NCI-H82 treated with DMSO at 0.1 percent for 48 hours (cell line): ENCODE data around the gene DNM3.
A peak's percentile ranks its signal among the peaks of the same experiment; 100 is the strongest.
"Not testable (repeated sequence)": the region's sequence is repeated elsewhere in the genome, so short reads cannot be mapped to it uniquely, and the experiment has no call there.

ENCODE experiments used
- DNase-seq: peaks from one replicate; lab custom pipeline; 2025; ENCODE audit not compliant: unreplicated experiment; lab: John Stamatoyannopoulos, UW

The DNM3 gene

GRCh38 chr1:172307508-172307907 lies 466.2 kb downstream of the DNM3 start:
- not testable (repeated sequence) for DNase-seq

GRCh38 chr1:172308142-172308541 lies 466.8 kb downstream of the DNM3 start:
- DNase-seq, result no peak

- no peak for DNase-seq
These were observed 467.3 kb downstream of the DNM3 start for GRCh38 chr1:172308577-172308976.

GRCh38 chr1:172320733-172321132 lies 479.4 kb downstream of the DNM3 start:
- no peak for DNase-seq

- DNase-seq, result peak; percentile 45
These were observed 480.2 kb downstream of the DNM3 start for GRCh38 chr1:172321451-172321850.

GRCh38 chr1:172322219-172323061 lies 481.1 kb downstream of the DNM3 start:
- no peak for DNase-seq

GRCh38 chr1:172323686-172324085 lies 482.4 kb downstream of the DNM3 start:
- DNase-seq, result no peak

- no peak for DNase-seq
These were observed 482.8 kb downstream of the DNM3 start for GRCh38 chr1:172324086-172324485.

- DNase-seq, result no peak
These were observed 483.5 kb downstream of the DNM3 start for GRCh38 chr1:172324761-172325160.

- no peak for DNase-seq
These were observed 484.2 kb downstream of the DNM3 start for GRCh38 chr1:172325531-172325930.

GRCh38 chr1:172326136-172326535 lies 484.8 kb downstream of the DNM3 start:
- no peak for DNase-seq

- DNase-seq, result no peak
These were observed 487.0 kb downstream of the DNM3 start for GRCh38 chr1:172328266-172328665.

- DNase-seq, result no peak
These were observed 490.9 kb downstream of the DNM3 start for GRCh38 chr1:172332230-172332629.

GRCh38 chr1:172335377-172335776 lies 494.1 kb downstream of the DNM3 start:
- DNase-seq, result no peak

GRCh38 chr1:172338295-172338735 lies 497.0 kb downstream of the DNM3 start:
- DNase-seq, result no peak

GRCh38 chr1:172339842-172340241 lies 498.5 kb downstream of the DNM3 start:
- DNase-seq, result no peak

GRCh38 chr1:172340520-172340919 lies 499.2 kb downstream of the DNM3 start:
- no peak for DNase-seq

GRCh38 chr1:172341697-172342096 lies 500.4 kb downstream of the DNM3 start:
- DNase-seq, result no peak

- no peak for DNase-seq
These were observed 501.4 kb downstream of the DNM3 start for GRCh38 chr1:172342584-172343239.

- no peak for DNase-seq
These were observed 502.2 kb downstream of the DNM3 start for GRCh38 chr1:172343240-172344160.

- DNase-seq, result no peak
These were observed 503.1 kb downstream of the DNM3 start for GRCh38 chr1:172344444-172344843.
